AML-193 (cell line): ENCODE results near the gene VPS51.

Source experiments
- DNase-seq, 2 experiments: peaks; one replicate each; lab custom pipeline; 2025; lab: John Stamatoyannopoulos, UW

The VPS51 gene

GRCh38 chr11:65095974-65096806 lies at the start of gene VPS51:
Gene VPS51, plus strand, starts transcription at chr11:65096214. Its CDS starts 37 bp downstream, at chr11:65096251.
- DNase-seq = peak; percentile 80 to 83

GRCh38 chr11:65047581-65048422 lies 48.2 kb upstream of the VPS51 start:
- DNase-seq = no peak

GRCh38 chr11:65051398-65051858 lies 44.6 kb upstream of the VPS51 start:
- DNase-seq = no peak

GRCh38 chr11:65053827-65054508 lies 42.0 kb upstream of the VPS51 start:
- DNase-seq = no peak

- DNase-seq = no peak
Measured at GRCh38 chr11:65055538-65055937, 40.5 kb upstream of the VPS51 start.

GRCh38 chr11:65056999-65057398 lies 39.0 kb upstream of the VPS51 start:
- no peak for DNase-seq

GRCh38 chr11:65057526-65057925 lies 38.5 kb upstream of the VPS51 start:
- no peak for DNase-seq

GRCh38 chr11:65058012-65058411 lies 38.0 kb upstream of the VPS51 start:
- DNase-seq = no peak

GRCh38 chr11:65058419-65059054 lies 37.5 kb upstream of the VPS51 start, which contains the start of gene NAALADL1:
Gene NAALADL1, minus strand, starts transcription at chr11:65058553. Its CDS starts 32 bp downstream, at chr11:65058521.
- no peak for DNase-seq

GRCh38 chr11:65059523-65059922 lies 36.5 kb upstream of the VPS51 start:
- DNase-seq = no peak

- DNase-seq = no peak
Measured at GRCh38 chr11:65059959-65060824, 35.8 kb upstream of the VPS51 start.

GRCh38 chr11:65060913-65061408 lies 35.1 kb upstream of the VPS51 start:
- no peak for DNase-seq

GRCh38 chr11:65063532-65063931 lies 32.5 kb upstream of the VPS51 start:
- no peak for DNase-seq

GRCh38 chr11:65064847-65065240 lies 31.2 kb upstream of the VPS51 start:
- no peak for DNase-seq

GRCh38 chr11:65065851-65066250 lies 30.2 kb upstream of the VPS51 start:
- DNase-seq = no peak

GRCh38 chr11:65066315-65066714 lies 29.7 kb upstream of the VPS51 start:
- no peak for DNase-seq

GRCh38 chr11:65066805-65067291 lies 29.2 kb upstream of the VPS51 start:
- DNase-seq = no peak

GRCh38 chr11:65067446-65067845 lies 28.6 kb upstream of the VPS51 start:
- no peak for DNase-seq

- DNase-seq = peak; percentile 6 to 22
Measured at GRCh38 chr11:65069217-65069616, 26.8 kb upstream of the VPS51 start.

GRCh38 chr11:65071907-65072630 lies 23.9 kb upstream of the VPS51 start:
- DNase-seq = no peak
